ENCODE data around the gene KRT39. TPM values are rescaled to one million over a fixed set of nuclear protein-coding genes. Genes with fewer than 3 reads are reported as not detected.

KRT39 gene
- not detected for total RNA-seq
- not detected for polyA plus RNA-seq

DNA sequence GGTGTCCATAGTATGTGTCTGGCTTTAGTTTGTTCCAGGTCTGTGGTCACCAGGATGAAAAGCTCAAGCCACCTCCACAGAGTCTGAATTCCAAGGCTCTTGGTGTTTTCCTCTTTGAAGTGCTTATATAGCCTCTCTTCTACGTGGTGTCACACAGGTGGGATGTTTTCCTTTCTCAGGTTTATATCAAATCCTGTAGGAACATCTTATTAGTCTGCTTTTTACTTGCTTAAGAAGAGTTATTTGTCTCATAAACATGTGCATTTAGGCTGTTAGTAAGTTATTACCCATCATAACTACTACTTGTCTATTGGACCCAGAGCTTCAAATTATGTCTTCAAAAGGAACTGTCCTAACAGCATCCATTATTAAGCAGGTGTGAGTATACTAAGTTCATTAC is at the start of gene KRT39:
KRT39 (minus strand) TSS at position 101 of the 400 bp plus-strand sequence; CDS start at position 9, 92 bp downstream.
- ChIA-PET POLR2A (ENCODE audit: partially characterized antibody) (no interaction called here), CTCF (ENCODE audit: partially characterized antibody) (interaction anchor here (1.4 kb wide), 1 partner anchor 15 kb away, joined by 4 read pairs; no protein-coding TSS in a partner anchor)
- intact Hi-C loops (cut with micrococcal nuclease), result no loop called here
- no peaks in the 10 kb centered on the region for H3K4me1 ChIP-seq (ENCODE audit: insufficient read depth, low read length)
- Mint-ChIP-seq H3K27ac (no peak within 1 kb of the TSS), H3K36me3 (no peaks in the 10 kb centered on the region), H3K27me3 (peaks cover 2 to 9% of the 10 kb centered on the region in 2 donors), H3K4me3 (no peak within 1 kb of the TSS), H3K4me1 (peaks cover 0 to 3% (median 0%) of the 10 kb centered on the region in 4 donors), H3K9me3 (peaks cover 0 to 4% (median 0%) of the 10 kb centered on the region in 8 donors)
- no peaks in the 10 kb centered on the region for H3K9me3 ChIP-seq (ENCODE audit: control insufficient read depth in 1 of 2, low read length in 2 of 2)
- no peak within 1 kb of the TSS for H3K4me3 ChIP-seq (ENCODE audit: low read length in 2 of 2)
- H3K27me3 ChIP-seq (ENCODE audit: insufficient read depth, low read length), result no peaks in the 10 kb centered on the region
- no peak for DNase-seq
- no peaks in the 10 kb centered on the region for H3K36me3 ChIP-seq (ENCODE audit: insufficient read depth, low read length)
- no peak within 1 kb of the TSS for H3K27ac ChIP-seq (ENCODE audit: low read depth, low read length)

DNA sequence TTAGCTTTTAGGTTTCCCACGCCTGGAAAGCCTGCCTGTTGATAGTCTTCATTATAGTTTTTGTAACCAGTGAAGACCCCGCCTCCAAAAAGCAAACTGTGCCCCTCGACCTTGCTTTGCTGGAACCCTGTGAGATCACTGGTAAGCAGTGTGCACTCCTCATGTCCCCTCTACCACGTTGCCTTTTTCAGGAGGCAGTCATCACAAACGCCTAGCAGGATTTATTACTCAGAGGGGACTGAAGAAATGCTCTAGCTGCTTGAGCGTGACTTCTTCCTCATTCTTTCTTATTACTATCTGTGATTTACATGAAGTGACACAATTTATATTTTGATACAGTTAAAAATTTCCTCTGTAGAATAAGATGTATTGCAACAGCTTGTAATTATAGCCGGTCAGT is 48.7 kb upstream of the KRT39 start:
- no peaks in the 10 kb centered on the region for H3K36me3 Mint-ChIP-seq
- H3K9me3 ChIP-seq (ENCODE audit: control insufficient read depth in 1 of 2, low read length in 2 of 2), result no peaks in the 10 kb centered on the region
- H3K4me3 ChIP-seq (ENCODE audit: low read length in 2 of 2), result no peak overlapping the region
- H3K36me3 ChIP-seq (ENCODE audit: insufficient read depth, low read length), result no peaks in the 10 kb centered on the region
- peaks cover 0 to 2% (median 0%) of the 10 kb centered on the region in 8 donors for H3K9me3 Mint-ChIP-seq
- H3K27ac Mint-ChIP-seq, result no peak overlapping the region
- POLR2A ChIA-PET (ENCODE audit: partially characterized antibody), result no interaction called here
- no peaks in the 10 kb centered on the region for H3K4me1 Mint-ChIP-seq
- H3K4me1 ChIP-seq (ENCODE audit: insufficient read depth, low read length), result no peaks in the 10 kb centered on the region
- CTCF ChIA-PET (ENCODE audit: partially characterized antibody), result no interaction called here
- no peak overlapping the region for H3K4me3 Mint-ChIP-seq
- no peak for DNase-seq
- intact Hi-C loops (cut with micrococcal nuclease), result no loop called here
- no peak overlapping the region for H3K27ac ChIP-seq (ENCODE audit: low read depth, low read length)
- no peaks in the 10 kb centered on the region for H3K27me3 ChIP-seq (ENCODE audit: insufficient read depth, low read length)
- peaks cover 5 to 7% of the 10 kb centered on the region in 2 donors for H3K27me3 Mint-ChIP-seq

DNA sequence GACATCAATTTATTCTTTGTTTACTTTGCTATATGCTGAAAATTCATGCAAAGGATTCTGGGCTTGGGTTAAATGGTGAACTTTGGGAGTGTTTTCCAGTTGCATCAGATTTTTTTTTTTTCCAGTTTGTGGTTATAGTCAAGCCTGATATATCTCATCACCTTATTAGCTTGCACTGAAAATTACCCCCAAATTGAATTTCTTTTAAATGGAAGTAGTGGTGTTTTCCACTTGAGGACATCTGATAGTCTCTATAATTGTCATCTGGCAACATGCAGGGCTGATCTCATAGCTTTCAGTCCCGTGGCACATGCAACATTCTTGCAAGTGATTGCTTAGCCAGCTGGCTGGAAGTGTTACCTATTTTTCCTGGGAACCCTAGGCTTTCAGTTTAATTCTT is 46.9 kb upstream of the KRT39 start:
- no peaks in the 10 kb centered on the region for H3K4me1 ChIP-seq (ENCODE audit: insufficient read depth, low read length)
- no peak for DNase-seq
- Mint-ChIP-seq H3K27ac (no peak overlapping the region), H3K9me3 (peaks cover 0 to 2% (median 0%) of the 10 kb centered on the region in 8 donors), H3K4me1 (no peaks in the 10 kb centered on the region), H3K27me3 (peaks cover 5 to 7% of the 10 kb centered on the region in 2 donors), H3K4me3 (no peak overlapping the region), H3K36me3 (no peaks in the 10 kb centered on the region)
- no peaks in the 10 kb centered on the region for H3K9me3 ChIP-seq (ENCODE audit: control insufficient read depth in 1 of 2, low read length in 2 of 2)
- ChIA-PET POLR2A (ENCODE audit: partially characterized antibody) (no interaction called here), CTCF (ENCODE audit: partially characterized antibody) (interaction anchor here (0.7 to 0.9 kb wide), 2 partner anchors 10 to 649 kb away, joined by 3 read pairs; no protein-coding TSS in a partner anchor)
- intact Hi-C loops (cut with micrococcal nuclease), result no loop called here
- H3K27me3 ChIP-seq (ENCODE audit: insufficient read depth, low read length), result no peaks in the 10 kb centered on the region
- H3K27ac ChIP-seq (ENCODE audit: low read depth, low read length), result no peak overlapping the region
- H3K36me3 ChIP-seq (ENCODE audit: insufficient read depth, low read length), result no peaks in the 10 kb centered on the region
- no peak overlapping the region for H3K4me3 ChIP-seq (ENCODE audit: low read length in 2 of 2)

GRCh38 chr17:41013181-41013580 is 46.4 kb upstream of the KRT39 start:
- H3K27ac ChIP-seq (ENCODE audit: low read depth, low read length), result no peak overlapping the region
- ChIA-PET CTCF (ENCODE audit: partially characterized antibody) (no interaction called here), POLR2A (ENCODE audit: partially characterized antibody) (no interaction called here)
- DNase-seq, result no peak
- H3K4me1 ChIP-seq (ENCODE audit: insufficient read depth, low read length), result no peaks in the 10 kb centered on the region
- no peaks in the 10 kb centered on the region for H3K9me3 ChIP-seq (ENCODE audit: control insufficient read depth in 1 of 2, low read length in 2 of 2)
- no peaks in the 10 kb centered on the region for H3K36me3 ChIP-seq (ENCODE audit: insufficient read depth, low read length)
- Mint-ChIP-seq H3K27ac (no peak overlapping the region), H3K4me1 (no peaks in the 10 kb centered on the region), H3K27me3 (peaks cover 5 to 7% of the 10 kb centered on the region in 2 donors), H3K36me3 (no peaks in the 10 kb centered on the region), H3K9me3 (peaks cover 0 to 2% (median 0%) of the 10 kb centered on the region in 8 donors), H3K4me3 (no peak overlapping the region)
- H3K27me3 ChIP-seq (ENCODE audit: insufficient read depth, low read length), result no peaks in the 10 kb centered on the region
- intact Hi-C loops (cut with micrococcal nuclease), result no loop called here
- H3K4me3 ChIP-seq (ENCODE audit: low read length in 2 of 2), result no peak overlapping the region

GRCh38 chr17:41012326-41013120 is 45.8 kb upstream of the KRT39 start:
- Histone ChIP-seq H3K4me3 (ENCODE audit: low read length in 2 of 2) (no peak overlapping the region), H3K27me3 (ENCODE audit: insufficient read depth, low read length) (no peaks in the 10 kb centered on the region), H3K36me3 (ENCODE audit: insufficient read depth, low read length) (no peaks in the 10 kb centered on the region), H3K27ac (ENCODE audit: low read depth, low read length) (no peak overlapping the region), H3K9me3 (ENCODE audit: control insufficient read depth in 1 of 2, low read length in 2 of 2) (no peaks in the 10 kb centered on the region), H3K4me1 (ENCODE audit: insufficient read depth, low read length) (no peaks in the 10 kb centered on the region)
- CTCF ChIA-PET (ENCODE audit: partially characterized antibody), result no interaction called here
- no peaks in the 10 kb centered on the region for H3K36me3 Mint-ChIP-seq
- no peak overlapping the region for H3K27ac Mint-ChIP-seq
- peaks cover 5 to 7% of the 10 kb centered on the region in 2 donors for H3K27me3 Mint-ChIP-seq
- POLR2A ChIA-PET (ENCODE audit: partially characterized antibody), result no interaction called here
- intact Hi-C loops (cut with micrococcal nuclease), result no loop called here
- no peaks in the 10 kb centered on the region for H3K4me1 Mint-ChIP-seq
- no peak overlapping the region for H3K4me3 Mint-ChIP-seq
- peaks cover 0 to 2% (median 0%) of the 10 kb centered on the region in 8 donors for H3K9me3 Mint-ChIP-seq
- no peak for DNase-seq

DNA sequence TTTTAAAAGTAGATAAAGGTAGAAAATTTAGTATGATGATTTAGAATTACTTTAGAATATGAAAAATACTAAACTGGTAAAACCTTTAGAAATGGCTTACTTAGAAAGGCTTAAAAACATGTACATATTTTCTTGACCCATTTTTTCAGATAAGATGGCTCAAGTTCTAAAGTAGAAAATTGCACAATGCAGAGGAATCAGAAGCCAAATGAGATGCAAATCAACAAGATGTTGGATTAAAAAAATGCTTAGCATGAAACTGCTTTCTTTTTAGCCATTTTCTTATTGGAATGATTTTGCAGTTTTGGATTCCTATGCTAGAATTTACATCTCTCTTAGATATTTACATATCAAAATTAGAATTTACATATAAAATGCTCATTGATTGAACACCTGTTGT is 43.7 kb upstream of the KRT39 start:
- Mint-ChIP-seq H3K27ac (no peak overlapping the region), H3K4me1 (no peaks in the 10 kb centered on the region), H3K9me3 (no peaks in the 10 kb centered on the region), H3K27me3 (peaks cover 1 to 7% of the 10 kb centered on the region in 2 donors), H3K4me3 (no peak overlapping the region), H3K36me3 (no peaks in the 10 kb centered on the region)
- Histone ChIP-seq H3K4me1 (ENCODE audit: insufficient read depth, low read length) (no peaks in the 10 kb centered on the region), H3K27me3 (ENCODE audit: insufficient read depth, low read length) (no peaks in the 10 kb centered on the region), H3K4me3 (ENCODE audit: low read length in 2 of 2) (no peak overlapping the region), H3K36me3 (ENCODE audit: insufficient read depth, low read length) (no peaks in the 10 kb centered on the region), H3K27ac (ENCODE audit: low read depth, low read length) (no peak overlapping the region), H3K9me3 (ENCODE audit: control insufficient read depth in 1 of 2, low read length in 2 of 2) (no peaks in the 10 kb centered on the region)
- ChIA-PET POLR2A (ENCODE audit: partially characterized antibody) (no interaction called here), CTCF (ENCODE audit: partially characterized antibody) (no interaction called here)
- intact Hi-C loops (cut with micrococcal nuclease), result no loop called here
- DNase-seq, result no peak

DNA sequence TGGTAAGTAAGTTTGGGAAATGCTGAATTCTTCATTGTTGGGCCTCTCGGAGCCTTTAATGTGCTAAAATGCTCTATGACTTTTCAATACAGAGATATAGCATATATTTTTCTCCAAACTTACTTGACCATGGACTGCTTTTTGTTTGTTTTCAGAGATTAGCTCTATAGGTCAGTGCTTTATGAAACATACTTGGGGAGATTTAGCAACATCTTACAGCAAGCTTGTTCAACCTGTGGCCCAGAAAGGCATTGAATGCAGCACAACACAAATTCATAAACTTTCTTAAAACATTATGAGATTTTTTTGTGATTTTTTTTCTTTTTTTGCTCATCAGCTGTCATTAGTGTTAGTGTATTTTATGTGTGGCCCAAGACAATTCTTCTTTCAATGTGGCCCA is 43.2 kb upstream of the KRT39 start:
- intact Hi-C loops (cut with micrococcal nuclease), result no loop called here
- H3K27ac ChIP-seq (ENCODE audit: low read depth, low read length), result no peak overlapping the region
- H3K36me3 ChIP-seq (ENCODE audit: insufficient read depth, low read length), result no peaks in the 10 kb centered on the region
- H3K4me1 Mint-ChIP-seq, result no peaks in the 10 kb centered on the region
- peaks cover under 1 to 4% of the 10 kb centered on the region in 2 donors for H3K27me3 Mint-ChIP-seq
- DNase-seq, result no peak
- H3K9me3 Mint-ChIP-seq, result no peaks in the 10 kb centered on the region
- no peaks in the 10 kb centered on the region for H3K36me3 Mint-ChIP-seq
- ChIA-PET CTCF (ENCODE audit: partially characterized antibody) (no interaction called here), POLR2A (ENCODE audit: partially characterized antibody) (no interaction called here)
- H3K27ac Mint-ChIP-seq, result no peak overlapping the region
- H3K4me3 Mint-ChIP-seq, result no peak overlapping the region
- no peaks in the 10 kb centered on the region for H3K4me1 ChIP-seq (ENCODE audit: insufficient read depth, low read length)
- no peaks in the 10 kb centered on the region for H3K9me3 ChIP-seq (ENCODE audit: control insufficient read depth in 1 of 2, low read length in 2 of 2)
- H3K4me3 ChIP-seq (ENCODE audit: low read length in 2 of 2), result no peak overlapping the region
- H3K27me3 ChIP-seq (ENCODE audit: insufficient read depth, low read length), result no peaks in the 10 kb centered on the region
